Right hindlimb (tissue), 1 donor: ENCODE results near the gene CENPB.
A peak's percentile ranks its signal among the peaks of the same experiment; 100 is the strongest.

Experiments used
- DNase-seq: peaks from one replicate; pipeline ENCODE4 v3.0.0-alpha.2; 2018

CENPB gene

GRCh38 chr20:3764659-3765058 is 21.9 kb downstream of the CENPB start:
- DNase-seq, result no peak

- peak; percentile 16 for DNase-seq
These were observed 22.6 kb downstream of the CENPB start for GRCh38 chr20:3763671-3764601.

GRCh38 chr20:3760655-3761348 is 25.7 kb downstream of the CENPB start:
- no peak for DNase-seq

GRCh38 chr20:3759884-3760283 is 26.7 kb downstream of the CENPB start:
- peak; percentile 19 for DNase-seq

GRCh38 chr20:3759316-3759823 is 27.2 kb downstream of the CENPB start:
- DNase-seq, result peak; percentile 16

GRCh38 chr20:3758566-3758965 is 28.0 kb downstream of the CENPB start:
- DNase-seq, result peak; percentile 27

GRCh38 chr20:3757268-3757667 is 29.3 kb downstream of the CENPB start:
- no peak for DNase-seq

GRCh38 chr20:3755814-3756480 is 30.6 kb downstream of the CENPB start:
- DNase-seq, result peak; percentile 22

- DNase-seq, result no peak
These were observed 31.3 kb downstream of the CENPB start for GRCh38 chr20:3755269-3755668.

- DNase-seq, result no peak
These were observed 32.3 kb downstream of the CENPB start for GRCh38 chr20:3754276-3754630.

- peak; percentile 49 for DNase-seq
These were observed 32.9 kb downstream of the CENPB start for GRCh38 chr20:3753501-3754275.

GRCh38 chr20:3753098-3753497 is 33.4 kb downstream of the CENPB start:
- peak; percentile 76 for DNase-seq

GRCh38 chr20:3752386-3752759 is 34.2 kb downstream of the CENPB start:
- DNase-seq, result no peak

GRCh38 chr20:3751675-3752385 is 34.7 kb downstream of the CENPB start:
- DNase-seq, result peak; percentile 37

GRCh38 chr20:3751305-3751674 is 35.2 kb downstream of the CENPB start:
- DNase-seq, result no peak

GRCh38 chr20:3749689-3750531 is 36.6 kb downstream of the CENPB start:
- DNase-seq, result no peak

GRCh38 chr20:3749087-3749688 is 37.4 kb downstream of the CENPB start:
- no peak for DNase-seq

- no peak for DNase-seq
These were observed 38.5 kb downstream of the CENPB start for GRCh38 chr20:3748073-3748472.

- no peak for DNase-seq
These were observed 39.1 kb downstream of the CENPB start for GRCh38 chr20:3747471-3747870.

- no peak for DNase-seq
These were observed 40.8 kb downstream of the CENPB start for GRCh38 chr20:3745686-3746173.
